Stimulated activated naive CD8-positive, alpha-beta T cell treated with anti-CD3 and anti-CD28 coated beads, Interleukin-15, Interleukin-2, amounts not matched to agents 100 ng/mL and 50 ng/mL, for 24 hours (primary cell): ENCODE measurements around the gene BCDIN3D.
A peak's percentile ranks its signal among the peaks of the same experiment; 100 is the strongest.

Source experiments
- H3K27ac Mint-ChIP-seq: one replicate; pipeline ENCODE4 v1.8.0; 2021; ENCODE audit warnings: mild to moderate bottlenecking, mixed read lengths
- H3K27me3 Mint-ChIP-seq: one replicate; pipeline ENCODE4 v1.8.0; 2021; ENCODE audit warnings: mixed read lengths
- H3K36me3 Mint-ChIP-seq: one replicate; pipeline ENCODE4 v1.8.0; 2021; ENCODE audit warnings: low read depth, mixed read lengths
- H3K4me1 Mint-ChIP-seq: one replicate; pipeline ENCODE4 v1.8.0; 2021; ENCODE audit warnings: low read depth, mixed read lengths
- H3K4me3 Mint-ChIP-seq: one replicate; pipeline ENCODE4 v1.8.0; 2021; ENCODE audit warnings: mild to moderate bottlenecking, mixed read lengths
- H3K9me3 Mint-ChIP-seq: one replicate; pipeline ENCODE4 v1.8.0; 2021; ENCODE audit warnings: mixed read lengths

The BCDIN3D gene

GRCh38 chr12:49823350-49823749 lies 19.6 kb downstream of the BCDIN3D start:
- Mint-ChIP-seq H3K27ac (no peak overlapping the region), H3K4me1 (peaks cover 39% of the 10 kb centered on the region)

GRCh38 chr12:49821373-49822287 lies 21.3 kb downstream of the BCDIN3D start:
- H3K4me1 Mint-ChIP-seq, result peaks cover 36% of the 10 kb centered on the region
- H3K36me3 Mint-ChIP-seq, result no peaks in the 10 kb centered on the region
- no peaks in the 10 kb centered on the region for H3K27me3 Mint-ChIP-seq
- H3K9me3 Mint-ChIP-seq, result no peaks in the 10 kb centered on the region
- no peak overlapping the region for H3K4me3 Mint-ChIP-seq
- peak overlapping the region; percentile 76 for H3K27ac Mint-ChIP-seq

More at GRCh38 chr12:49823350-49823749, 19.6 kb downstream of the BCDIN3D start:
- H3K27me3 Mint-ChIP-seq, result no peaks in the 10 kb centered on the region
- H3K9me3 Mint-ChIP-seq, result no peaks in the 10 kb centered on the region
- no peak overlapping the region for H3K4me3 Mint-ChIP-seq
- no peaks in the 10 kb centered on the region for H3K36me3 Mint-ChIP-seq

- peaks cover 30% of the 10 kb centered on the region for H3K4me1 Mint-ChIP-seq
- H3K36me3 Mint-ChIP-seq, result peaks cover 4% of the 10 kb centered on the region
- no peaks in the 10 kb centered on the region for H3K9me3 Mint-ChIP-seq
- peak overlapping the region; percentile 54 for H3K27ac Mint-ChIP-seq
- no peak overlapping the region for H3K4me3 Mint-ChIP-seq
- no peaks in the 10 kb centered on the region for H3K27me3 Mint-ChIP-seq
Observed at GRCh38 chr12:49819786-49820185, 23.1 kb downstream of the BCDIN3D start.

- Mint-ChIP-seq H3K27ac (no peak overlapping the region), H3K4me1 (peaks cover 30% of the 10 kb centered on the region), H3K36me3 (peaks cover 4% of the 10 kb centered on the region), H3K27me3 (no peaks in the 10 kb centered on the region), H3K9me3 (no peaks in the 10 kb centered on the region), H3K4me3 (no peak overlapping the region)
Observed at GRCh38 chr12:49818241-49818895, 24.5 kb downstream of the BCDIN3D start.

GRCh38 chr12:49813131-49813530 lies 29.8 kb downstream of the BCDIN3D start:
- no peak overlapping the region for H3K4me3 Mint-ChIP-seq
- no peaks in the 10 kb centered on the region for H3K9me3 Mint-ChIP-seq
- no peaks in the 10 kb centered on the region for H3K27me3 Mint-ChIP-seq
- no peak overlapping the region for H3K27ac Mint-ChIP-seq
- peaks cover 17% of the 10 kb centered on the region for H3K4me1 Mint-ChIP-seq
- H3K36me3 Mint-ChIP-seq, result peaks cover 4% of the 10 kb centered on the region

- H3K27me3 Mint-ChIP-seq, result no peaks in the 10 kb centered on the region
- H3K4me3 Mint-ChIP-seq, result no peak overlapping the region
- peaks cover 13% of the 10 kb centered on the region for H3K4me1 Mint-ChIP-seq
- H3K27ac Mint-ChIP-seq, result no peak overlapping the region
- H3K9me3 Mint-ChIP-seq, result no peaks in the 10 kb centered on the region
- peaks cover 4% of the 10 kb centered on the region for H3K36me3 Mint-ChIP-seq
Observed at GRCh38 chr12:49811961-49812401, 30.9 kb downstream of the BCDIN3D start.

- H3K27me3 Mint-ChIP-seq, result no peaks in the 10 kb centered on the region
- peaks cover 4% of the 10 kb centered on the region for H3K36me3 Mint-ChIP-seq
- H3K4me1 Mint-ChIP-seq, result peaks cover 13% of the 10 kb centered on the region
- no peak overlapping the region for H3K27ac Mint-ChIP-seq
- H3K9me3 Mint-ChIP-seq, result no peaks in the 10 kb centered on the region
- no peak overlapping the region for H3K4me3 Mint-ChIP-seq
Observed at GRCh38 chr12:49811136-49811535, 31.8 kb downstream of the BCDIN3D start.

- Mint-ChIP-seq H3K9me3 (no peaks in the 10 kb centered on the region), H3K36me3 (peaks cover 6% of the 10 kb centered on the region), H3K4me1 (peaks cover 13% of the 10 kb centered on the region), H3K4me3 (no peak overlapping the region), H3K27ac (no peak overlapping the region), H3K27me3 (no peaks in the 10 kb centered on the region)
Observed at GRCh38 chr12:49809906-49810389, 33.0 kb downstream of the BCDIN3D start.

GRCh38 chr12:49809381-49809905 lies 33.5 kb downstream of the BCDIN3D start:
- Mint-ChIP-seq H3K27me3 (no peaks in the 10 kb centered on the region), H3K4me1 (peaks cover 13% of the 10 kb centered on the region), H3K36me3 (peaks cover 7% of the 10 kb centered on the region), H3K27ac (no peak overlapping the region), H3K4me3 (no peak overlapping the region), H3K9me3 (no peaks in the 10 kb centered on the region)

GRCh38 chr12:49808686-49809380 lies 34.1 kb downstream of the BCDIN3D start:
- no peaks in the 10 kb centered on the region for H3K27me3 Mint-ChIP-seq
- no peak overlapping the region for H3K27ac Mint-ChIP-seq
- H3K36me3 Mint-ChIP-seq, result peaks cover 7% of the 10 kb centered on the region
- no peaks in the 10 kb centered on the region for H3K9me3 Mint-ChIP-seq
- peaks cover 13% of the 10 kb centered on the region for H3K4me1 Mint-ChIP-seq
- H3K4me3 Mint-ChIP-seq, result no peak overlapping the region

GRCh38 chr12:49807991-49808580 lies 34.8 kb downstream of the BCDIN3D start:
- Mint-ChIP-seq H3K4me1 (peaks cover 11% of the 10 kb centered on the region), H3K27ac (no peak overlapping the region), H3K27me3 (no peaks in the 10 kb centered on the region), H3K9me3 (no peaks in the 10 kb centered on the region), H3K36me3 (peaks cover 7% of the 10 kb centered on the region), H3K4me3 (no peak overlapping the region)

- Mint-ChIP-seq H3K36me3 (peaks cover 7% of the 10 kb centered on the region), H3K27me3 (no peaks in the 10 kb centered on the region), H3K9me3 (no peaks in the 10 kb centered on the region), H3K4me3 (no peak overlapping the region), H3K27ac (no peak overlapping the region), H3K4me1 (peaks cover 5% of the 10 kb centered on the region)
Observed at GRCh38 chr12:49806877-49807276, 36.0 kb downstream of the BCDIN3D start.

- H3K27ac Mint-ChIP-seq, result no peak overlapping the region
- H3K4me3 Mint-ChIP-seq, result no peak overlapping the region
- H3K4me1 Mint-ChIP-seq, result no peaks in the 10 kb centered on the region
- H3K9me3 Mint-ChIP-seq, result no peaks in the 10 kb centered on the region
- H3K27me3 Mint-ChIP-seq, result no peaks in the 10 kb centered on the region
- peaks cover 7% of the 10 kb centered on the region for H3K36me3 Mint-ChIP-seq
Observed at GRCh38 chr12:49806321-49806813, 36.5 kb downstream of the BCDIN3D start.

- Mint-ChIP-seq H3K4me1 (no peaks in the 10 kb centered on the region), H3K4me3 (no peak overlapping the region), H3K27me3 (no peaks in the 10 kb centered on the region), H3K27ac (no peak overlapping the region), H3K36me3 (peaks cover 7% of the 10 kb centered on the region), H3K9me3 (no peaks in the 10 kb centered on the region)
Observed at GRCh38 chr12:49805409-49805808, 37.5 kb downstream of the BCDIN3D start.
